Heart left ventricle (tissue), 13 donors: Measurements from ENCODE around the gene CTNNA3.

Source experiments
- POLR2A ChIP-seq, 2 donors: fragments of 450-650 bp; IDR thresholded peaks; one replicate each; pipeline ENCODE4 v1.6.1; 2017; ENCODE audit warnings: antibody characterized with exemption in 2 of 2, mild to moderate bottlenecking in 2 of 2, moderate library complexity in 2 of 2
- TF ChIP-seq, protein P1 (sequence below), 12 donors: fragments of 200-600 bp; sonication (generic) in 4 of 12; IDR thresholded peaks; one replicate each; pipeline versions ENCODE4 v1.5.0 to v1.8.0; 2018 to 2022; ENCODE audit warnings: antibody characterized with exemption in 12 of 12, mild to moderate bottlenecking in 5 of 12
- donor health status: ischemic (EF 13 %, LVEDD 7.1; RV severe dilation, severe dysfunction).
- donor health status: DM: no; HTN: yes; CAD: no.
- donor health status: DM: no; HTN: no; CAD: no.
- donor health status: ischemic (EF 25% LVEDD 6.9; RV normal size, moderate dysfunction).
- donor health status: ischemic (EF 25% LVEDD 5.7; RV mildly dilated, moderate dysfunction).
- donor health status: ischemic (EF 35%, LVEDD 5.7; RV mildly dilated, moderate dysfunction).
- donor health status: nonischemic (EF 11% LVEDD 7.7; RV severe dilation, severe dysfunction).
- donor health status: DM: yes; HTN: yes; CAD: no.
- donor health status: PGD.
- donor health status: ischemic (EF 29% LVEDD 5.4; RV normal size, mild dysfunction).
- donor health status: nonischemic (EF 23%, LVEDD 6.1; RV moderate dilation, normal function).

DNA sequence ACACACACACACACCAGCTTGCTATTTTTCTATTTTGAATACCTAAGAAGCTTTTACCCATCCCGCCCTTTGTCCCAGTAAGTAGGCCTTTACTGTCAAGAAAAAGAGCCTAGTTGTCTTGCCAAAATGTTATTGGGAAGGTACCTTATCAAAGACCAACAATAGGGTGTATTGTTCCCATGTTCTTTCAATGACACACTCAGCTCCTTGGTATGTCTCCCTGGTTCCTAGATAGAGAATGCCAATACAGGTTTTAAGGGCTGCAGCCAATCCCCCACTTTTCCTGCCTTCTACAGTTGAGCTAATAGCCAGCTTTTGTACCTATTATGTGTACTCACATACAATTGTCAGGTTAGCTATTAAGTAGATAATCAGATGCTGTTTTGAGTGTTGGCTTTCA lies 862.1 kb downstream of the CTNNA3 start:
- TF ChIP-seq, protein P1, sequence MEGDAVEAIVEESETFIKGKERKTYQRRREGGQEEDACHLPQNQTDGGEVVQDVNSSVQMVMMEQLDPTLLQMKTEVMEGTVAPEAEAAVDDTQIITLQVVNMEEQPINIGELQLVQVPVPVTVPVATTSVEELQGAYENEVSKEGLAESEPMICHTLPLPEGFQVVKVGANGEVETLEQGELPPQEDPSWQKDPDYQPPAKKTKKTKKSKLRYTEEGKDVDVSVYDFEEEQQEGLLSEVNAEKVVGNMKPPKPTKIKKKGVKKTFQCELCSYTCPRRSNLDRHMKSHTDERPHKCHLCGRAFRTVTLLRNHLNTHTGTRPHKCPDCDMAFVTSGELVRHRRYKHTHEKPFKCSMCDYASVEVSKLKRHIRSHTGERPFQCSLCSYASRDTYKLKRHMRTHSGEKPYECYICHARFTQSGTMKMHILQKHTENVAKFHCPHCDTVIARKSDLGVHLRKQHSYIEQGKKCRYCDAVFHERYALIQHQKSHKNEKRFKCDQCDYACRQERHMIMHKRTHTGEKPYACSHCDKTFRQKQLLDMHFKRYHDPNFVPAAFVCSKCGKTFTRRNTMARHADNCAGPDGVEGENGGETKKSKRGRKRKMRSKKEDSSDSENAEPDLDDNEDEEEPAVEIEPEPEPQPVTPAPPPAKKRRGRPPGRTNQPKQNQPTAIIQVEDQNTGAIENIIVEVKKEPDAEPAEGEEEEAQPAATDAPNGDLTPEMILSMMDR (IDR thresholded peaks at IDR 0.05) = no peak
- TF ChIP-seq POLR2A (IDR thresholded peaks at IDR 0.05) = no peak
